RWPE2 (cell line): ENCODE results near the gene FAM131C.

Experiments used
- ATAC-seq: fragments of 200-7000 bp; cut with Tn5 transposase; 3 replicates; pipeline ENCODE4 v1.9.1; 2021; ENCODE audit warnings: low read depth
- DNase-seq: peaks from one replicate; pipeline ENCODE4 v3.0.0-alpha.2; 2020; ENCODE audit warnings: low spot score
- H3K27ac ChIP-seq: fragments of 450-650 bp; 2 replicates; pipeline ENCODE4 v1.5.1; 2017; ENCODE audit warnings: mild to moderate bottlenecking; ENCODE audit not compliant: poor library complexity, severe bottlenecking
- H3K27me3 ChIP-seq: fragments of 250-450 bp; sonication (Bioruptor Pico); 2 replicates; pipeline ENCODE4 v1.5.1; 2021; ENCODE audit warnings: mild to moderate bottlenecking, moderate library complexity; ENCODE audit not compliant: insufficient read depth, poor library complexity, severe bottlenecking
- H3K36me3 ChIP-seq: fragments of 250-450 bp; sonication (Bioruptor Pico); 2 replicates; pipeline ENCODE4 v1.5.1; 2020; ENCODE audit warnings: low read depth, mild to moderate bottlenecking, moderate library complexity
- H3K4me1 ChIP-seq: fragments of 250-450 bp; sonication (Bioruptor Pico); 2 replicates; pipeline ENCODE4 v1.5.1; 2021; ENCODE audit warnings: mild to moderate bottlenecking, moderate library complexity; ENCODE audit not compliant: insufficient read depth, poor library complexity, severe bottlenecking
- H3K4me3 ChIP-seq: fragments of 250-450 bp; sonication (Bioruptor Pico); 2 replicates; pipeline ENCODE4 v1.5.1; 2021; ENCODE audit warnings: mild to moderate bottlenecking, moderate library complexity; ENCODE audit not compliant: severe bottlenecking
- H3K9me3 ChIP-seq: fragments of 250-450 bp; sonication (Bioruptor Pico); 2 replicates; pipeline ENCODE4 v1.5.1; 2021; ENCODE audit warnings: mild to moderate bottlenecking, moderate library complexity; ENCODE audit not compliant: severe bottlenecking
- CTCF ChIP-seq: fragments of 450-650 bp; IDR thresholded peaks from one replicate; pipeline ENCODE4 v1.5.1; 2017; ENCODE audit warnings: mild to moderate bottlenecking, moderate library complexity; ENCODE audit not compliant: poor library complexity, severe bottlenecking

The FAM131C gene

GRCh38 chr1:16112596-16113555 is 39.4 kb upstream of the FAM131C start:
- Histone ChIP-seq H3K9me3 (no peaks in the 10 kb centered on the region), H3K27ac (no peak overlapping the region), H3K27me3 (no peaks in the 10 kb centered on the region), H3K36me3 (no peaks in the 10 kb centered on the region), H3K4me3 (no peak overlapping the region), H3K4me1 (no peaks in the 10 kb centered on the region)
- peak; percentile 45 for DNase-seq
- no peak for TF ChIP-seq CTCF
- no peak for ATAC-seq

- no peaks in the 10 kb centered on the region for H3K27me3 ChIP-seq
- H3K36me3 ChIP-seq: no peaks in the 10 kb centered on the region
- no peak for TF ChIP-seq CTCF
- no peaks in the 10 kb centered on the region for H3K4me1 ChIP-seq
- DNase-seq (peak; percentile 43), ATAC-seq (peak; percentile 7; the same call in 2 of the 3 replicates)
- no peak overlapping the region for H3K27ac ChIP-seq
- no peaks in the 10 kb centered on the region for H3K9me3 ChIP-seq
- H3K4me3 ChIP-seq: no peak overlapping the region
Measured at GRCh38 chr1:16111771-16112595, 38.5 kb upstream of the FAM131C start.

- no peak for TF ChIP-seq CTCF
- no peaks in the 10 kb centered on the region for H3K9me3 ChIP-seq
- H3K4me1 ChIP-seq: no peaks in the 10 kb centered on the region
- H3K36me3 ChIP-seq: no peaks in the 10 kb centered on the region
- no peaks in the 10 kb centered on the region for H3K27me3 ChIP-seq
- H3K27ac ChIP-seq: no peak overlapping the region
- DNase-seq: no peak
- no peak overlapping the region for H3K4me3 ChIP-seq
- ATAC-seq: no peak
Measured at GRCh38 chr1:16110884-16111283, 37.4 kb upstream of the FAM131C start.

GRCh38 chr1:16110456-16110855 is 37.0 kb upstream of the FAM131C start:
- H3K9me3 ChIP-seq: no peaks in the 10 kb centered on the region
- TF ChIP-seq CTCF: no peak
- H3K27ac ChIP-seq: no peak overlapping the region
- ATAC-seq (no peak), DNase-seq (no peak)
- no peak overlapping the region for H3K4me3 ChIP-seq
- no peaks in the 10 kb centered on the region for H3K27me3 ChIP-seq
- H3K36me3 ChIP-seq: no peaks in the 10 kb centered on the region
- H3K4me1 ChIP-seq: no peaks in the 10 kb centered on the region
